Coronary artery (tissue), 2 donors: ENCODE measurements around the gene MUC13.

Source experiments
- DNase-seq: peaks from one replicate; pipeline ENCODE4 v3.0.0-alpha.2; 2017; ENCODE audit warnings: low spot score
- H3K27ac ChIP-seq, 2 donors: fragments of 200-600 bp; sonication (generic); one replicate each; pipeline ENCODE4 v1.5.1; 2016 to 2019
- H3K4me3 ChIP-seq: fragments of 200-600 bp; sonication (generic); 2 replicates; pipeline ENCODE4 v1.5.1; 2016; ENCODE audit warnings: mild to moderate bottlenecking, moderate library complexity
- CTCF ChIP-seq: fragments of 200-600 bp; sonication (generic); IDR thresholded peaks from one replicate; pipeline ENCODE4 v1.5.1; 2019; ENCODE audit warnings: antibody characterized with exemption

MUC13 gene

GRCh38 chr3:124888482-124889441, 45.8 kb downstream of the MUC13 start:
- Histone ChIP-seq H3K4me3 (no peak overlapping the region), H3K27ac (peak overlapping the region; percentile 98 to 99)
- no peak for DNase-seq
- no peak for TF ChIP-seq CTCF

GRCh38 chr3:124887932-124888298, 46.6 kb downstream of the MUC13 start:
- no peak for TF ChIP-seq CTCF
- Histone ChIP-seq H3K4me3 (peak overlapping the region; percentile 93), H3K27ac (peak overlapping the region; percentile 98 to 99)
- DNase-seq = no peak

- no peak for TF ChIP-seq CTCF
- Histone ChIP-seq H3K27ac (peak within 1 kb of the TSS; percentile 98 to 99), H3K4me3 (peak within 1 kb of the TSS; percentile 93)
- DNase-seq = peak; percentile 93
Observed at GRCh38 chr3:124887177-124887931, 47.2 kb downstream of the MUC13 start, which contains the start of gene ITGB5. ITGB5 (minus strand) TSS chr3:124887365; CDS start chr3:124887000, 365 bp downstream.

- Histone ChIP-seq H3K4me3 (peak overlapping the region; percentile 93), H3K27ac (peak overlapping the region; percentile 98 to 99)
- no peak for TF ChIP-seq CTCF
- DNase-seq = peak; percentile 84
Observed at GRCh38 chr3:124886168-124887056, 48.1 kb downstream of the MUC13 start.

- TF ChIP-seq CTCF = no peak
- DNase-seq = no peak
- Histone ChIP-seq H3K4me3 (peak overlapping the region; percentile 93), H3K27ac (peak overlapping the region; percentile 98 to 99)
Observed at GRCh38 chr3:124885466-124886167, 48.9 kb downstream of the MUC13 start.
